K562 (cell line): Measurements from ENCODE around the gene SLC27A6. TPM values are rescaled to one million over a fixed set of nuclear protein-coding genes. Genes with fewer than 3 reads are reported as not detected.

Experiments
- ATAC-seq: fragments of 200-7000 bp; cut with Tn5 transposase; 3 replicates; pipeline ENCODE4 v1.9.1; 2020; ENCODE audit warnings: moderate library complexity
- BruUV-seq: library from RNA; stranded (reverse); fragments of 400-500 nt; replicated peaks from 2 replicates; lab custom pipeline; 2021; lab: Mats Ljungman, UMichigan
- CTCF ChIA-PET: fragments of 300-600 bp; formaldehyde crosslinking; extraction: SDS; loops from one replicate; lab custom pipeline; 2021; ENCODE audit warnings: low intra/inter-chr PET ratio; lab: Yijun Ruan, JAX
- POLR2A ChIA-PET: fragments of 300-600, 350-650 bp; sonication (Branson Sonifier 250); formaldehyde crosslinking; extraction: SDS; loops from one replicate; lab custom pipeline; 2021; ENCODE audit warnings: antibody characterized with exemption, inconsistent platforms; lab: Yijun Ruan, JAX
- DNase-seq, 4 experiments: peaks; one replicate each; pipeline versions ENCODE4 v3.0.0 to v3.0.0-alpha.2; 2011 to 2018; ENCODE audit warnings: low spot score in 3 of 4, mixed read lengths in 3 of 4; ENCODE audit errors: extremely low read depth in 1 of 4
- FAIRE-seq: peaks from 2 replicates; lab custom pipeline; 2011; peaks lifted over from hg19 to GRCh38; lab: Jason Lieb, UNC
- H2AFZ ChIP-seq: 2 replicates; pipeline ENCODE4 v1.6.0; 2011; ENCODE audit warnings: low read depth, low read length, control low read depth, inconsistent platforms
- H3K27ac ChIP-seq: fragments of 200-600 bp; 3 replicates; pipeline ENCODE4 v1.8.0; 2011; ENCODE audit warnings: low read depth, mild to moderate bottlenecking, control low read depth, inconsistent platforms, low read length, moderate library complexity, mixed read lengths; ENCODE audit errors: extremely low read depth
- H3K27me3 ChIP-seq, 2 experiments: fragments of 300-600 bp in 1 of 2; 2 replicates in 1 of 2; 3 replicates in 1 of 2; pipeline versions ENCODE4 v1.6.0 to v1.8.0; 2011; ENCODE audit warnings: inconsistent platforms in 2 of 2, low read length in 2 of 2, mild to moderate bottlenecking in 1 of 2, mixed read lengths in 1 of 2, moderate library complexity in 1 of 2; ENCODE audit not compliant: control insufficient read depth in 2 of 2, insufficient read depth in 2 of 2
- H3K36me3 ChIP-seq: fragments of 300-600 bp; 3 replicates; pipeline ENCODE4 v1.8.0; 2011; ENCODE audit warnings: mild to moderate bottlenecking, low read length, inconsistent platforms; ENCODE audit not compliant: control insufficient read depth, insufficient read depth
- H3K4me1 ChIP-seq, 2 experiments: fragments of 200-600 bp in 1 of 2; replicated peaks in 1 of 2; 2 replicates in 1 of 2; 3 replicates in 1 of 2; pipeline versions ENCODE4 v1.5.1 to v1.8.0; 2011; ENCODE audit warnings: inconsistent platforms in 2 of 2, low read length in 2 of 2, mild to moderate bottlenecking in 1 of 2, mixed read lengths in 1 of 2, moderate library complexity in 1 of 2; ENCODE audit not compliant: control insufficient read depth in 2 of 2, insufficient read depth in 2 of 2
- H3K4me2 ChIP-seq: 2 replicates; pipeline ENCODE4 v1.6.1; 2011; ENCODE audit warnings: low read length, control low read depth, inconsistent platforms, mixed read lengths; ENCODE audit not compliant: insufficient read depth
- H3K4me3 ChIP-seq: fragments of 200-600 bp; sonication (generic), shearing (Covaris generic); 2 replicates; pipeline ENCODE4 v1.5.1; 2016; ENCODE audit warnings: control low read depth, inconsistent platforms
- H3K79me2 ChIP-seq: fragments of 200-600 bp; 3 replicates; pipeline ENCODE4 v1.8.0; 2011; ENCODE audit warnings: low read length, inconsistent platforms; ENCODE audit not compliant: control insufficient read depth, insufficient read depth
- H3K9ac ChIP-seq, 2 experiments: 2 replicates each; pipeline versions ENCODE4 v1.6.0 to v1.6.1; 2011; ENCODE audit warnings: low read depth in 2 of 2, low read length in 2 of 2, control low read depth in 1 of 2, inconsistent platforms in 1 of 2, mild to moderate bottlenecking in 1 of 2, mixed read lengths in 1 of 2; ENCODE audit not compliant: insufficient read depth in 1 of 2
- H3K9me1 ChIP-seq: one replicate; pipeline ENCODE4 v1.6.0; 2011; ENCODE audit warnings: inconsistent platforms, mild to moderate bottlenecking, low read length, moderate library complexity; ENCODE audit not compliant: control insufficient read depth, insufficient read depth
- H3K9me3 ChIP-seq: replicated peaks from 2 replicates; pipeline ENCODE4 v1.5.1; 2011; ENCODE audit warnings: low read depth, low read length, inconsistent platforms; ENCODE audit not compliant: control insufficient read depth, insufficient read depth
- H4K20me1 ChIP-seq: replicated peaks from 2 replicates; pipeline ENCODE4 v1.6.1; 2011; ENCODE audit warnings: low read length, inconsistent platforms, mixed read lengths; ENCODE audit not compliant: control insufficient read depth, insufficient read depth
- CBFA2T2 ChIP-seq: fragments of 450-650 bp; conservative IDR thresholded peaks from 2 replicates; pipeline ENCODE4 v1.6.1; 2017; ENCODE audit warnings: mild to moderate bottlenecking
- CBFA2T3 ChIP-seq: fragments of 450-650 bp; IDR thresholded peaks from 2 replicates; pipeline ENCODE4 v1.6.1; 2017
- HEY1 ChIP-seq: fragments of 250-450 bp; sonication (Bioruptor Pico); IDR thresholded peaks from 2 replicates; pipeline ENCODE4 v1.5.0; 2020; ENCODE audit warnings: mild to moderate bottlenecking, moderate library complexity, borderline replicate concordance
- MTF1 ChIP-seq: fragments of 250-450 bp; sonication (Bioruptor Pico); IDR thresholded peaks from 2 replicates; pipeline ENCODE4 v1.9.0; 2021; ENCODE audit warnings: moderate library complexity, mild to moderate bottlenecking, inconsistent platforms, borderline replicate concordance
- PTRF ChIP-seq: fragments of 450-650 bp; IDR thresholded peaks from 2 replicates; pipeline ENCODE4 v1.6.1; 2016; ENCODE audit warnings: mild to moderate bottlenecking, missing genetic modification characterization, missing compliant biosample characterization
- PURB ChIP-seq: sonication (generic); formaldehyde crosslinking; IDR thresholded peaks from 2 replicates; pipeline ENCODE4 v1.9.0; 2021; ENCODE audit warnings: low read depth, mild to moderate bottlenecking, missing genetic modification reagents
- RAD51 ChIP-seq: fragments of 450-650 bp; IDR thresholded peaks from 2 replicates; pipeline ENCODE4 v1.7.1; 2016; ENCODE audit warnings: low read depth, mild to moderate bottlenecking, borderline replicate concordance
- SMARCC2 ChIP-seq: fragments of 450-650 bp; IDR thresholded peaks from 2 replicates; pipeline ENCODE4 v1.6.1; 2017; ENCODE audit warnings: antibody characterized with exemption, moderate library complexity, mild to moderate bottlenecking, low read depth
- SPI1 ChIP-seq: IDR thresholded peaks from 2 replicates; pipeline ENCODE4 v1.6.1; 2011; ENCODE audit warnings: low read depth, low read length, control low read depth, borderline replicate concordance
- TAL1 ChIP-seq: fragments of 450-650 bp; IDR thresholded peaks from 2 replicates; pipeline ENCODE4 v1.6.1; 2016; ENCODE audit warnings: mild to moderate bottlenecking
- U2AF1 ChIP-seq: fragments of 200-400 bp; formaldehyde crosslinking; optimal IDR thresholded peaks from 2 replicates; pipeline ENCODE3; 2017; ENCODE audit warnings: mild to moderate bottlenecking, low read depth, low read length, moderate library complexity
- ZFP91 ChIP-seq: sonication (generic); formaldehyde crosslinking; IDR thresholded peaks from 2 replicates; pipeline ENCODE4 v1.8.0; 2022; ENCODE audit warnings: mild to moderate bottlenecking, missing genetic modification reagents
- ZNF384 ChIP-seq: IDR thresholded peaks from 2 replicates; pipeline ENCODE4 v1.6.1; 2012; ENCODE audit warnings: low read depth, low read length, improper control_type of control experiment
- ZNF780A ChIP-seq: fragments of 250-450 bp; sonication (Bioruptor Pico); IDR thresholded peaks from 2 replicates; pipeline ENCODE4 v1.5.0; 2021; ENCODE audit warnings: mild to moderate bottlenecking
- in situ Hi-C: fragments of 300-500 bp; cut with MboI; formaldehyde crosslinking; loops from 4 replicates; pipeline ENCODE4 v1.15.0; 2018; ENCODE audit warnings: inconsistent platforms, mixed read lengths
- intact Hi-C: fragments of 100-400 bp; cut with micrococcal nuclease; formaldehyde crosslinking; loops from 2 replicates; pipeline ENCODE4 v1.14.2; 2022
- polyA plus RNA-seq, 8 experiments: library from polyadenylated mRNA; depleted of rRNA in 4 of 8; stranded (reverse) in 5 of 8; unstranded in 3 of 8; fragments of >200 nt; fragmentation: Nextera tagmentation in 2 of 8; fragmentation: Illumina TruSeq in 1 of 8; extraction: Ambion mirVana in 2 of 8; extraction: Trizol in 1 of 8; gene quantifications; 2 replicates each; pipeline versions ENCODE4 v1.2.1 to v1.2.3, GENCODE V29; 2011 to 2014; ENCODE audit warnings: inconsistent platforms in 1 of 8, missing spikeins in 1 of 8
- total RNA-seq, 7 experiments: library from RNA; depleted of rRNA in 6 of 7; stranded (reverse); fragments of >200 nt in 6 of 7; fragmentation: Illumina TruSeq in 2 of 7; extraction: Trizol in 2 of 7; gene quantifications; 2 replicates each; pipeline versions ENCODE4 v1.2.1 to v1.2.3, GENCODE V29; 2011 to 2021; ENCODE audit warnings: low replicate concordance in 1 of 7

The SLC27A6 gene
- total and polyA plus RNA-seq, 9 of the 15 experiments (the other 6 are each of a cell fraction or from before 2014, with no cell fraction given), result 0.56 to 1.9 (median 1.2) TPM

- H3K79me2 ChIP-seq, result no peaks in the 10 kb centered on the region
- no peak overlapping the region for H3K4me2 ChIP-seq
- H3K27ac ChIP-seq, result no peak overlapping the region
- no peaks in the 10 kb centered on the region for H4K20me1 ChIP-seq
- no TSS peak for BruUV-seq
- ChIA-PET POLR2A (no interaction called here), CTCF (no interaction called here)
- intact Hi-C loops (loop anchor here (5.0 kb wide), 1 partner anchor 50 kb away; no protein-coding TSS in a partner anchor), in situ Hi-C loops (no loop called here)
- no peak overlapping the region for H3K4me3 ChIP-seq
- no peaks in the 10 kb centered on the region for H3K9me1 ChIP-seq
- no peaks in the 10 kb centered on the region for H3K27me3 ChIP-seq
- no peak overlapping the region for H2AFZ ChIP-seq
- FAIRE-seq (peak; percentile 26), DNase-seq (peak in 1 of 4 experiments; percentile 30), ATAC-seq (no peak)
- no peaks in the 10 kb centered on the region for H3K36me3 ChIP-seq
- H3K9me3 ChIP-seq, result no peaks in the 10 kb centered on the region
- H3K4me1 ChIP-seq, result no peaks in the 10 kb centered on the region
- no peak overlapping the region for H3K9ac ChIP-seq
- TF ChIP-seq TAL1 (peak; percentile 51), ZNF384 (no peak), CBFA2T2 (peak; percentile 37; the same call in 1 of the 2 replicates), RAD51 (no peak), SMARCC2 (no peak), MTF1 (CRISPR knock-in tag) (no peak), CBFA2T3 (peak; percentile 51), ZNF780A (CRISPR knock-in tag) (no peak), PURB (CRISPR knock-in tag) (no peak), ZFP91 (no peak), HEY1 (no peak), PTRF (no peak), SPI1 (no peak), U2AF1 (no peak)
Measured at GRCh38 chr5:129031886-129032683, 66.8 kb downstream of the SLC27A6 start.
